Heart right ventricle (tissue), 16 donors: ENCODE measurements around the gene ZNF425. TPM values are rescaled to one million over a fixed set of nuclear protein-coding genes. Genes with fewer than 3 reads are reported as not detected.
A peak's percentile ranks its signal among the peaks of the same experiment; 100 is the strongest.

Experiments
- ATAC-seq, 8 donors: fragments of 200-7000 bp; cut with Tn5 transposase; one replicate each; pipeline ENCODE4 v1.9.1; 2020; ENCODE audit warnings: mild to moderate bottlenecking in 8 of 8, moderate library complexity in 8 of 8, moderate number of reproducible peaks in 1 of 8
- DNase-seq, 2 donors: peaks; one replicate each; pipeline ENCODE4 v3.0.0-alpha.2; 2020
- H3K27ac ChIP-seq, 10 donors: fragments of 200-600 bp; sonication (generic) in 2 of 10; one replicate each; pipeline versions ENCODE4 v1.5.0 to v1.8.0; 2020 to 2022; ENCODE audit warnings: mild to moderate bottlenecking in 3 of 10
- H3K27me3 ChIP-seq, 7 donors: fragments of 200-600 bp; one replicate each; pipeline ENCODE4 v1.8.0; 2021 to 2022; ENCODE audit warnings: mild to moderate bottlenecking in 2 of 7
- H3K36me3 ChIP-seq, 9 donors: fragments of 200-600 bp; sonication (generic) in 1 of 9; one replicate each; pipeline versions ENCODE4 v1.5.0 to v1.8.0; 2020 to 2022; ENCODE audit warnings: mild to moderate bottlenecking in 2 of 9
- H3K4me1 ChIP-seq, 9 donors: fragments of 200-600 bp; sonication (generic) in 1 of 9; one replicate each; pipeline versions ENCODE4 v1.5.0 to v1.8.0; 2020 to 2022; ENCODE audit warnings: mild to moderate bottlenecking in 4 of 9
- H3K4me3 ChIP-seq, 10 donors: fragments of 200-600 bp; sonication (generic) in 2 of 10; one replicate each; pipeline versions ENCODE4 v1.5.0 to v1.8.0; 2020 to 2022; ENCODE audit warnings: mild to moderate bottlenecking in 7 of 10, moderate library complexity in 2 of 10
- H3K9me3 ChIP-seq, 11 donors: fragments of 200-600 bp in 10 of 11; sonication (generic) in 2 of 11; one replicate each; pipeline versions ENCODE4 v1.5.0 to v1.8.0; 2013 to 2022; ENCODE audit warnings: mild to moderate bottlenecking in 2 of 11, control low read depth in 1 of 11, moderate library complexity in 1 of 11
- WGBS, 2 donors: extraction: QIAGEN DNeasy Blood & Tissue Kit; methylation state at CpG; one replicate each; pipeline ENCODE4 v1.1.7; 2013; ENCODE audit warnings: inconsistent platforms in 1 of 2; 5-methylcytosine and 5-hydroxymethylcytosine counted together
- intact Hi-C, 10 donors: fragments of 100-400 bp; cut with DNase I; formaldehyde crosslinking; loops; one replicate each; pipeline versions ENCODE4 v1.11.1 to v1.14.2; 2022
- polyA plus RNA-seq, 2 donors: library from polyadenylated mRNA; stranded (reverse); fragments of 200-250 nt; gene quantifications; one replicate each; pipeline ENCODE4 v1.2.3, GENCODE V29; 2013
- total RNA-seq, 10 donors: library from RNA; stranded (reverse); fragmentation: NEBNext Ultra II Directional in 3 of 10; extraction: Animal tissue kit (Norgen Biotek cat#: 25700) in 3 of 10; gene quantifications; one replicate each; pipeline versions ENCODE4 v1.2.1 to v1.2.4, GENCODE V29; 2021 to 2023
- TF ChIP-seq, protein P1 (sequence below), 9 donors: fragments of 200-600 bp; sonication (generic) in 2 of 9; IDR thresholded peaks; one replicate each; pipeline versions ENCODE4 v1.5.0 to v1.8.0; 2021 to 2022; ENCODE audit warnings: antibody characterized with exemption in 9 of 9, mild to moderate bottlenecking in 5 of 9, moderate library complexity in 1 of 9
- donor health status: Arrhythmogenic right ventricular cardiomyopathy.
- donor health status: ischemic (EF 13 %, LVEDD 7.1; RV severe dilation, severe dysfunction).
- donor health status: healthy with polysubstance abuse.
- donor health status: DM: no; HTN: yes; CAD: no.
- donor health status: DM: no; HTN: no; CAD: no.
- donor health status: ischemic (EF 25% LVEDD 6.9; RV normal size, moderate dysfunction).
- donor health status: ischemic (EF 25% LVEDD 5.7; RV mildly dilated, moderate dysfunction).
- donor health status: healthy.
- donor health status: DM: yes; HTN: yes; CAD: no.
- donor health status: Ischemic cardiomyopathy.
- donor health status: ischemic (EF 35%, LVEDD 5.7; RV mildly dilated, moderate dysfunction).
- donor health status: nonischemic (EF 11% LVEDD 7.7; RV severe dilation, severe dysfunction).
- donor health status: DM: yes; HTN: yes; CAD: no.
- donor health status: PGD.
- donor health status: ischemic (EF 29% LVEDD 5.4; RV normal size, mild dysfunction).
- donor health status: nonischemic (EF 23%, LVEDD 6.1; RV moderate dilation, normal function).

ZNF425 gene
- total and polyA plus RNA-seq, 12 donors = 0.28 to 1.2 (median 0.73) TPM

GRCh38 chr7:149090397-149091195 is 35.5 kb downstream of the ZNF425 start, which contains the start of gene ZNF786:
Gene ZNF786, minus strand, starts transcription at chr7:149090718. Its CDS starts 78 bp downstream, at chr7:149090640.
- no peaks in the 10 kb centered on the region for H3K36me3 ChIP-seq
- peaks cover 0 to 39% (median 14%) of the 10 kb centered on the region in 9 donors for H3K4me1 ChIP-seq
- peak; percentile 90 to 92 for DNase-seq
- 0 to 1% methylated on average over 71 to 77 of the region's 77 CpGs for WGBS, 2 donors
- H3K9me3 ChIP-seq = no peaks in the 10 kb centered on the region
- peak; percentile 96 to 99 (median 98) for ATAC-seq
- H3K27ac ChIP-seq = peak within 1 kb of the TSS; percentile 96 to 100 (median 98)
- intact Hi-C loops = loop anchor here in 8 of 10 donors (1.0 to 5.0 kb wide), 9 partner anchors 26 to 393 kb away; partner anchors contain the start of genes PDIA4 (in 3 of the 8), ZNF425 (in 3 of the 8), CUL1 (in 1 of the 8) and EZH2 (in 1 of the 8)
- TF ChIP-seq, protein P1, sequence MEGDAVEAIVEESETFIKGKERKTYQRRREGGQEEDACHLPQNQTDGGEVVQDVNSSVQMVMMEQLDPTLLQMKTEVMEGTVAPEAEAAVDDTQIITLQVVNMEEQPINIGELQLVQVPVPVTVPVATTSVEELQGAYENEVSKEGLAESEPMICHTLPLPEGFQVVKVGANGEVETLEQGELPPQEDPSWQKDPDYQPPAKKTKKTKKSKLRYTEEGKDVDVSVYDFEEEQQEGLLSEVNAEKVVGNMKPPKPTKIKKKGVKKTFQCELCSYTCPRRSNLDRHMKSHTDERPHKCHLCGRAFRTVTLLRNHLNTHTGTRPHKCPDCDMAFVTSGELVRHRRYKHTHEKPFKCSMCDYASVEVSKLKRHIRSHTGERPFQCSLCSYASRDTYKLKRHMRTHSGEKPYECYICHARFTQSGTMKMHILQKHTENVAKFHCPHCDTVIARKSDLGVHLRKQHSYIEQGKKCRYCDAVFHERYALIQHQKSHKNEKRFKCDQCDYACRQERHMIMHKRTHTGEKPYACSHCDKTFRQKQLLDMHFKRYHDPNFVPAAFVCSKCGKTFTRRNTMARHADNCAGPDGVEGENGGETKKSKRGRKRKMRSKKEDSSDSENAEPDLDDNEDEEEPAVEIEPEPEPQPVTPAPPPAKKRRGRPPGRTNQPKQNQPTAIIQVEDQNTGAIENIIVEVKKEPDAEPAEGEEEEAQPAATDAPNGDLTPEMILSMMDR (IDR thresholded peaks at IDR 0.05) = peak; percentile 88 to 98 (median 96)
- H3K27me3 ChIP-seq = no peaks in the 10 kb centered on the region
- peak within 1 kb of the TSS; percentile 57 to 99 (median 85) for H3K4me3 ChIP-seq

GRCh38 chr7:149087376-149087775 is 38.7 kb downstream of the ZNF425 start:
- H3K4me3 ChIP-seq = no peak overlapping the region
- peaks cover 0 to 16% (median 0%) of the 10 kb centered on the region in 9 donors for H3K36me3 ChIP-seq
- ATAC-seq (no peak), DNase-seq (no peak)
- TF ChIP-seq, protein P1 (IDR thresholded peaks at IDR 0.05) = no peak
- H3K27ac ChIP-seq = no peak overlapping the region
- peaks cover 0 to 41% (median 14%) of the 10 kb centered on the region in 9 donors for H3K4me1 ChIP-seq
- no peaks in the 10 kb centered on the region for H3K27me3 ChIP-seq
- intact Hi-C loops = no loop called here
- WGBS, 2 donors = 90 to 94% methylated on average over 6 of the region's 6 CpGs
- peaks cover 0 to 11% (median 0%) of the 10 kb centered on the region in 11 donors for H3K9me3 ChIP-seq

- Histone ChIP-seq H3K4me3 (no peak overlapping the region), H3K4me1 (peaks cover 0 to 35% (median 7%) of the 10 kb centered on the region in 9 donors), H3K27me3 (no peaks in the 10 kb centered on the region), H3K9me3 (peaks cover 0 to 11% (median 0%) of the 10 kb centered on the region in 11 donors), H3K27ac (no peak overlapping the region), H3K36me3 (peaks cover 0 to 16% (median 0%) of the 10 kb centered on the region in 9 donors)
- intact Hi-C loops = no loop called here
- TF ChIP-seq, protein P1 (IDR thresholded peaks at IDR 0.05) = no peak
- no peak for DNase-seq
- no peak for ATAC-seq
- 78% methylated on average over 1 of the region's 1 CpG for WGBS, 2 donors
Observed at GRCh38 chr7:149085866-149086265, 40.3 kb downstream of the ZNF425 start.

DNA sequence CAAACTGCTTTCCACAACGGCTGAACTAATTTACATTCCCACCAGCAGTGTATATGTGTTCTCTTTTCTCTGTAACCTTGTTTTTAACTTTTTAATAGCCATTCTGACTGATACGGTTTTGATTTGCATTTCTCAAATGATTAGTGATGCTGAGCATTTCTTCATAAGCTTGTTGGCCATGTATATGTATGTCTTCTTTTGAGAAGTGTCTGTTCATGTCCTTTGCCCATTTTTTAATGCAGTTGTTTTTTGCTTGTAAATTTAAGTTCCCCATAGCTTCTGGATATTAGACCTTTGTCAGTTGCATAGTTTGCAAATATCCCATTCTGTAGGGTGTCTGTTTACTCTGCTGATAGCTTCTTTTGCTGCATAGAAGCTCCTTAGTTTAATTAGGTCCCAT is 41.7 kb downstream of the ZNF425 start:
- no peaks in the 10 kb centered on the region for H3K27me3 ChIP-seq
- ATAC-seq = no peak
- 93 to 100% methylated on average over 2 of the region's 2 CpGs for WGBS, 2 donors

More for the DNA sequence above, 41.7 kb downstream of the ZNF425 start:
- TF ChIP-seq, protein P1 (IDR thresholded peaks at IDR 0.05) = no peak
- H3K9me3 ChIP-seq = peaks cover 0 to 11% (median 0%) of the 10 kb centered on the region in 11 donors
- no peak for DNase-seq
- H3K36me3 ChIP-seq = peaks cover 0 to 28% (median 0%) of the 10 kb centered on the region in 9 donors
- H3K27ac ChIP-seq = no peak overlapping the region
- H3K4me1 ChIP-seq = peaks cover 0 to 28% (median 0%) of the 10 kb centered on the region in 9 donors
- no peak overlapping the region for H3K4me3 ChIP-seq
- intact Hi-C loops = loop anchor here in 1 of 10 donors (5.0 kb wide), 1 partner anchor 72 kb away; no protein-coding TSS in a partner anchor
